Common myeloid progenitor, CD34-positive (primary cell): ENCODE data around the gene KDM4C.

Source experiments
- CTCF ChIA-PET: fragments of 350-600 bp; sonication (Branson Sonifier 250); formaldehyde crosslinking; loops from one replicate; lab custom pipeline; 2021; ENCODE audit warnings: antibody characterized with exemption; lab: Charles Lee
- POLR2A ChIA-PET: fragments of 350-600 bp; sonication (Branson Sonifier 250); formaldehyde crosslinking; loops from one replicate; lab custom pipeline; 2021; ENCODE audit warnings: antibody characterized with exemption; lab: Charles Lee
- DNase-seq, 3 donors: peaks; one replicate each; pipeline versions ENCODE4 v3.0.0 to v3.0.0-alpha.2; 2013
- H3K27ac ChIP-seq, 2 experiments: 1 replicate in 1 of 2; 2 replicates in 1 of 2; pipeline ENCODE4 v1.7.0; 2013; ENCODE audit warnings: inconsistent platforms in 2 of 2, low read length in 2 of 2, mild to moderate bottlenecking in 2 of 2, low read depth in 1 of 2, moderate library complexity in 1 of 2; ENCODE audit not compliant: severe bottlenecking in 2 of 2, insufficient read depth in 1 of 2, poor library complexity in 1 of 2
- H3K27me3 ChIP-seq, 5 experiments: replicated peaks in 2 of 5; 1 replicate in 3 of 5; 2 replicates in 2 of 5; pipeline versions ENCODE4 v1.6.1 to v1.7.0; 2013; ENCODE audit warnings: low read length in 4 of 5, mild to moderate bottlenecking in 2 of 5, moderate library complexity in 2 of 5, inconsistent platforms in 1 of 5; ENCODE audit not compliant: insufficient read depth in 5 of 5, control insufficient read depth in 4 of 5
- H3K36me3 ChIP-seq, 4 experiments: 1 replicate in 2 of 4; 2 replicates in 2 of 4; pipeline versions ENCODE4 v1.6.1 to v1.7.0; 2013; ENCODE audit warnings: low read length in 3 of 4, control low read depth in 1 of 4, mild to moderate bottlenecking in 1 of 4; ENCODE audit not compliant: control insufficient read depth in 4 of 4, insufficient read depth in 4 of 4
- H3K4me1 ChIP-seq, 4 experiments: 1 replicate in 3 of 4; 2 replicates in 1 of 4; pipeline versions ENCODE4 v1.6.1 to v1.7.1; 2013; ENCODE audit warnings: low read length in 3 of 4, mild to moderate bottlenecking in 3 of 4, control low read depth in 1 of 4, inconsistent platforms in 1 of 4, moderate library complexity in 1 of 4; ENCODE audit not compliant: control insufficient read depth in 4 of 4, insufficient read depth in 4 of 4; ENCODE audit errors: control extremely low read depth in 1 of 4
- H3K4me3 ChIP-seq, 7 experiments: 1 replicate in 4 of 7; 2 replicates in 3 of 7; pipeline versions ENCODE4 v1.5.1 to v1.7.0; 2013; ENCODE audit warnings: mild to moderate bottlenecking in 7 of 7, low read length in 6 of 7, moderate library complexity in 6 of 7, inconsistent platforms in 2 of 7, low read depth in 2 of 7, control low read depth in 1 of 7; ENCODE audit not compliant: insufficient read depth in 4 of 7, control insufficient read depth in 1 of 7; ENCODE audit errors: extremely low read depth in 1 of 7
- H3K9me3 ChIP-seq, 5 experiments: 1 replicate in 4 of 5; 2 replicates in 1 of 5; pipeline versions ENCODE4 v1.6.1 to v1.7.1; 2013; ENCODE audit warnings: low read length in 4 of 5, mild to moderate bottlenecking in 2 of 5, inconsistent platforms in 1 of 5, low read depth in 1 of 5, moderate library complexity in 1 of 5; ENCODE audit not compliant: control insufficient read depth in 4 of 5, insufficient read depth in 2 of 5; ENCODE audit errors: control extremely low read depth in 1 of 5
- WGBS: methylation state at CpG from one replicate; pipeline ENCODE4 v1.1.5; 2013; ENCODE audit not compliant: insufficient coverage; 5-methylcytosine and 5-hydroxymethylcytosine counted together

The KDM4C gene

DNA sequence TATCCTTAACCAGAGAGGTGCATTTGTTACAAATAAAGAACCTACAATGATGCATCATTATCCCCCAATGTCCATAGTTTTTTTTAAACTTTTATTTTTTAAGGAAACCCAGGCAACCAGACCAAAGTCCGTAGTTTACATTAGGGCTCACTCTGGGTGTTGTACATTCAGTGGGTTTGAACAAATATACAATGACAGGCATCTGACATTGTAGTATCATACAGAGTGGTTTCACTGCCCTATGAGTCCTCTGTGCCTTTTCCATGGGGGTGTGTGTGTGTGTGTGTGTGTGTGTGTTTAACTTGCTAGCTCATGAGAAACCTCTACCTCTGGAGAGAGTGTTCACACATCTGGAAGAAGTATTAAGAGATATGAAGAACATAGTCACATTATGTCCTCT lies 141.5 kb downstream of the KDM4C start:
- DNase-seq: no peak
- Histone ChIP-seq H3K9me3 (no peaks in the 10 kb centered on the region), H3K27me3 (no peaks in the 10 kb centered on the region), H3K4me3 (no peak overlapping the region), H3K4me1 (peaks cover 0 to 10% (median 4%) of the 10 kb centered on the region in 4 experiments), H3K36me3 (peaks cover 0 to 10% (median 4%) of the 10 kb centered on the region in 4 experiments), H3K27ac (no peak overlapping the region)
- POLR2A ChIA-PET: interaction anchor here (0.7 kb wide), 1 partner anchor 1933 kb away, joined by 3 read pairs; no protein-coding TSS in a partner anchor
- 29% methylated on average over 1 of the region's 1 CpG for WGBS
- CTCF ChIA-PET: no interaction called here

DNA sequence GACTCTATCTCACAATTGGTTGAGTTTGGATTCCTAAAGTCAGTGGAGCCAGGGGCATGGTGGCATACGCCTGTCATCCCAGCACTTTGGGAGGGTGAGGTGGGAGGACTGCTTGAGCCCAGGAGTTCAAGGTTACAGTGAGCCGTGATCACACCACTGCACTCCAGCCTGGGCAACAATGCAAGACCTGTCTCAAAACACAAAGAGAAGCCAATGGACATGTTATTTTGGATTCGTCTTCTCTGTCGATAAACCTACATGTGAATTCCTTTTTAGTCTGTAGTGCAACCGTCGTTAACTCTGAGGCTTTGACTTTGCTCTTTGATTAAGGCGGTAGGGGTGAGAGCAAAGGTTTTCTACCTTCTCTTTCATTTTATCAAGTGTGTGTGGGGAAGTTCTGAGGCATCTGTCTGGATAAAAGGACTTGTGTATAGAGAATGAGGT lies 142.7 kb downstream of the KDM4C start:
- no peak for DNase-seq
- no peaks in the 10 kb centered on the region for H3K27me3 ChIP-seq
- H3K9me3 ChIP-seq: no peaks in the 10 kb centered on the region
- no peak overlapping the region for H3K4me3 ChIP-seq
- H3K27ac ChIP-seq: no peak overlapping the region
- peaks cover 0 to 5% (median under 1%) of the 10 kb centered on the region in 4 experiments for H3K36me3 ChIP-seq
- WGBS: 97% methylated on average over 7 of the region's 7 CpGs
- CTCF ChIA-PET: interaction anchor here (0.9 kb wide), 1 partner anchor 152 kb away, joined by 3 read pairs; no protein-coding TSS in a partner anchor
- peaks cover 0 to 6% (median 1%) of the 10 kb centered on the region in 4 experiments for H3K4me1 ChIP-seq
- POLR2A ChIA-PET: no interaction called here

DNA sequence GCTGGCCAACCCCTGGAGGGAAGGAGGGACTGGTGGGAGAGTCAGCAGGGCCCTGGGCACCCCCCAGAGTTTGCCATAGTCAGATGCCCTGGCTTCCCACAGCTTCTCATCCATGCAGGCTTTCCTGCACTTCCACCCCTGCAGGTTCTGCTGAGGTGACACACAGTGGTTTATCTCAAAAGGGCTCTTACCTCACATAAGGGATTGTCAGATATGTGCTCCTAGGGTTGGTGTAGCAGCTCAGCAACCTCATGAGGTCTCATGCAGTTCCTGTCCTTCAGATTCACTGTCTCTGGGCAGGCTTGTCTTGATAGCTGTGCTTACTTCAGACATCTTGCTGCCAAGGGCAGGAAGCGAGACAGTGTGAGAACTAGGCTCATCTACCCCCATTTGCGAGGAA lies 143.4 kb downstream of the KDM4C start:
- no peak for DNase-seq
- WGBS: 94% methylated on average over 2 of the region's 2 CpGs
- Histone ChIP-seq H3K36me3 (peaks cover 0 to 2% (median under 1%) of the 10 kb centered on the region in 4 experiments), H3K27ac (no peak overlapping the region), H3K4me3 (no peak overlapping the region), H3K4me1 (peaks cover 0 to 6% (median 1%) of the 10 kb centered on the region in 4 experiments), H3K27me3 (no peaks in the 10 kb centered on the region), H3K9me3 (no peaks in the 10 kb centered on the region)
- ChIA-PET CTCF (interaction anchor here (0.9 kb wide), 1 partner anchor 151 kb away, joined by 3 read pairs; no protein-coding TSS in a partner anchor), POLR2A (no interaction called here)

DNA sequence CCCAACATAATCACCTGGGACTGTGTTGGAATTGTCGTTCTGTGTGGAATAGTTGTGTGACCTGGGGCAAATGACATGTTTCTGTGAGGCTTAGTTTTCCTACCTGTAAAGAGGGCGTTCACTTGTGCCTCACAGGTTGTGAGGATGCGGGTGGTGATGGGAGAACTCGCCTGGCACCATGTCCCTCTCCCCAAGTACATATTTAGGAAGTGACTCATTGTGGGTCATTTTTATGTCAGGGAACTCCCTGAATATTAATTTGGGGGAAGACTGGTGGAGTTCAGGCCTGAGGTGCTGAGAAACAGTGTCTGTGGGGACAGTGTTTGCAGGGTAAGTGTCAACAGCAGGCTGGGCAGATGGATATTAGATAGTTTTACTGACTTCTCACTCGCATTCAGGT lies 144.7 kb downstream of the KDM4C start:
- 100% methylated on average over 1 of the region's 5 CpGs for WGBS
- DNase-seq: peak in 2 of 3 donors; percentile 61 to 72
- peaks cover 0 to 6% (median 1%) of the 10 kb centered on the region in 4 experiments for H3K4me1 ChIP-seq

DNA sequence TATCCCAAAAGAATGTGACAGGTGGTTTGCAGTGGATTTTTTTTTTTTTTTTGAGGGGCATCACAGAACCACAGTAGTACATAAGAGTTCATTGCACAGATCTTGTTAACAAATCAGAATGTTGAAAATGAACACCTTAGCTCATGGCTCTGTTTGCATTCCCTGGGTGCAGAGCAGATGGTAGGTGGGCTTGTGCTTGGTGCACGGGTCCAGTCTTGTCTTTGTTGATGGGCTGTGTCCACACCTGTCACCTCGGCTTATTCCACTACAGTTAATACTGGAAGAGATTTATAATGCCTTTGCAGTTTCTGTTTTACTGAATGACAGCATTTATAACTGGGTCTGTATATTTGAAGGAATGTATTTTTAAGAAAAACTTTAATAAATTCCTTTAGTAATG lies 146.6 kb downstream of the KDM4C start:
- WGBS: no CpG with 5 or more reads among the region's 2 CpGs
- peaks cover 0 to 2% (median 0%) of the 10 kb centered on the region in 4 experiments for H3K36me3 ChIP-seq
- H3K9me3 ChIP-seq: no peaks in the 10 kb centered on the region
- ChIA-PET POLR2A (no interaction called here), CTCF (no interaction called here)
- H3K27me3 ChIP-seq: no peaks in the 10 kb centered on the region
- DNase-seq: no peak
- H3K27ac ChIP-seq: no peak overlapping the region
- H3K4me1 ChIP-seq: peaks cover 0 to 6% (median 1%) of the 10 kb centered on the region in 4 experiments
- H3K4me3 ChIP-seq: no peak overlapping the region

More for the DNA sequence above, 144.7 kb downstream of the KDM4C start:
- Histone ChIP-seq H3K9me3 (no peaks in the 10 kb centered on the region), H3K27me3 (no peaks in the 10 kb centered on the region), H3K36me3 (peaks cover 0 to 2% (median under 1%) of the 10 kb centered on the region in 4 experiments), H3K27ac (no peak overlapping the region), H3K4me3 (no peak overlapping the region)
- ChIA-PET CTCF (no interaction called here), POLR2A (no interaction called here)

DNA sequence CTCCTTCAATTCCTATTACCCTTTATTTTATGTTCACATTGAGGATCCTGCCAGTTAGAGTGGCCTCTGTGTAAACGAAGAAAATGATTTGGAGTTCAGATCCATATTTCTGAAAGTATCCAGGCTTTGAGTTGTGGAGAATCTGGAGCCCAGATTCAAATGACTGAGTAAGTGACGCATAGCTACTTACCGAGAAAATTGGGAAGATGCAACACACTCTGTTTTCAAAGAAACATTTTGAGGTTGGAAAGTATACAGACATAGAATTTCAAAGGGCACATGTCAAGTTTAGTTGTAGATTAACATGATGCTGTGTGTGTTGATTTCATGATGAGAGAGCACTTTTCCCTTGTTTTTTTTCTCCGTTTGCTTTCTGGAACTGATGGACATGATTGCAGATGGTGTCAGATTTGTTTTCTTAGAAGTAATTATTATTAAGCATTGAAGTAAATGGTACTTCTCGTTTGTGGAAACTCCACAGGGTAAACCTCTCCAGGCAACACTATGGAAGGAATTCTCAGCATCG lies 148.1 kb downstream of the KDM4C start:
- ChIA-PET CTCF (no interaction called here), POLR2A (no interaction called here)
- Histone ChIP-seq H3K36me3 (peaks cover 0 to 2% (median 0%) of the 10 kb centered on the region in 4 experiments), H3K9me3 (no peaks in the 10 kb centered on the region), H3K27me3 (no peaks in the 10 kb centered on the region), H3K27ac (no peak overlapping the region), H3K4me3 (no peak overlapping the region), H3K4me1 (peaks cover 0 to 6% (median 1%) of the 10 kb centered on the region in 4 experiments)
- WGBS: 98% methylated on average over 6 of the region's 6 CpGs
- no peak for DNase-seq

DNA sequence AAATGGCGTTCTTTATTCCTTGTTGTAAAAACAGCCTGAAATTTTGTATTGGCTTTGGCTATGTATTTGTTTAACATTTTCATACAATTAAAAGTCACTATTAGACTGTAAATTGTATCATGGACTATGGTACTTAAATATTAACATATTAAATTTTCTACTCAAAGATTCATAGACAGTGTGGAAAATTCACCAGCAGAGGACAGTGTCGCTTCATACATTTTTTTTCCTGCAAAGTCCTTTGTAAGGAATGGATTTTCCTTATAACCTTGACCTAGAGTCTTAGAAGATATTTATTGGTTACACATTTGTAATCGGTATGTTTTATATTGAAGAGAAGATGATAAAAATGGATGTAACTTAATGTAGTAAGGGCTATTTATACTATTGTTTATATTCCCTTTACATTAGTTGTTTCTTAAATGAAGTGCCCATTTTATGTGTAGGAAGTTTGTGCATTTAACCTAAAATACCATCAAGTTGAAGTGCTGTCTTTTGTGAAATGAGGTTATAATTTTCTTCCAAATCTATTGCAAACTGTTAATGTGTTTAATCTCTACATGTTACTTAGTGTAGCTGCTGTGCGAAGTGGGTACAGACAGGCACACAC lies 150.1 kb downstream of the KDM4C start:
- ChIA-PET POLR2A (interaction anchor here (0.6 kb wide), 1 partner anchor 497 kb away, joined by 3 read pairs; no protein-coding TSS in a partner anchor), CTCF (interaction anchor here (1.1 to 2.5 kb wide), 5 partner anchors 13 to 627 kb away, joined by 3 to 11 read pairs (median 4); no protein-coding TSS in a partner anchor)
- no peak overlapping the region for H3K4me3 ChIP-seq
- WGBS: 100% methylated on average over 1 of the region's 4 CpGs
- H3K9me3 ChIP-seq: no peaks in the 10 kb centered on the region
- no peak overlapping the region for H3K27ac ChIP-seq
- H3K27me3 ChIP-seq: no peaks in the 10 kb centered on the region
- peak in 2 of 3 donors; percentile 37 to 54 for DNase-seq
- peaks cover 0 to 2% (median 0%) of the 10 kb centered on the region in 4 experiments for H3K36me3 ChIP-seq
- H3K4me1 ChIP-seq: peaks cover 0 to 7% (median 2%) of the 10 kb centered on the region in 4 experiments
